ENCODE data around the gene OR14A16.

The OR14A16 gene

DNA sequence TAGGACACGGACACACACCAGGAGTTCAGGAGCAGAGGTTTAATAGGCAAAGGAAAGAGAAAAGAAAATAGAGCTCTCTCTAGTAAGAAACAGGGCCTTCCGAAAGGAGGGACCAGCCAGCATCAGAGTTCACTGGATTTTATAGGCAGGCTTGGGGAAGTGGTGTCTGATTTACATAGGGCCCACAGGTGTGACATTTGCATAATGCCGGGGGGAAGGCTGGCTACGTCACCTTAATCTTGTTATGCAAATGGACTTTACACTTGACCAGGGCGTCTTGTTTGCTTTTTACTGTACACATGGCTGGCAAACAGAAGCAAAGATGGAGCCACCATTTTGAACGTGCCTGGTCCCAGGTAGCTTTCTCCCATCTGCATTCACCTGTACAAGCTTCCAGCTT lies at the start of gene OR14A16:
Gene OR14A16, minus strand, starts transcription at position 97 of the 400 bp plus-strand sequence. CDS start 8,390 bp downstream, outside the sequence.
- H3K4me1 ChIP-seq (ENCODE audit: insufficient read depth, low read length) = peaks cover 5% of the 10 kb centered on the region
- no peaks in the 10 kb centered on the region for H3K36me3 ChIP-seq (ENCODE audit: insufficient read depth, low read length)
- no peak within 1 kb of the TSS for H3K9ac ChIP-seq (ENCODE audit: low read depth, low read length)
- H3K9me3 ChIP-seq (ENCODE audit: control insufficient read depth, insufficient read depth, low read length) = no peaks in the 10 kb centered on the region

DNA sequence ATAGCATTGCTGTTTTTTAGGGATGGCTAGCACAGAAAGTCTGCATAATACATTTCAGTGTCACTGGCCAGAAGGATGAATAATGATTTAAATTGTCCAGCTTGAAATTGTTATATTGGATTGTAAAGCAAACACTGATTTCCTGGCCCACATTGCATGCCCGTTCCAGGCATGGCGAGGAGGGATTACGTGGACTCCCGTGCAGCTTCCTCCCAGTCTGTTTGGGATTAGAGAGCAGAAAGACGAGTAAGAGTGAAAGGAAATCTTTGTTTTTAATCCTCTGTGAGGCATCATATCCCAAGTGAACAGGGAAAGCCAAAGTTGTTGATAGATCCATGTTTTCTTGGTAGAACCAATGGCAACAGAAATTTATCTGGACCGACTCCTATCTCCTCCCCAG lies 41.5 kb upstream of the OR14A16 start:
- H3K36me3 ChIP-seq (ENCODE audit: insufficient read depth, low read length) = no peaks in the 10 kb centered on the region
- H3K9me3 ChIP-seq (ENCODE audit: control insufficient read depth, insufficient read depth, low read length) = no peaks in the 10 kb centered on the region
- no peak overlapping the region for H3K9ac ChIP-seq (ENCODE audit: low read depth, low read length)
- H3K4me1 ChIP-seq (ENCODE audit: insufficient read depth, low read length) = no peaks in the 10 kb centered on the region

DNA sequence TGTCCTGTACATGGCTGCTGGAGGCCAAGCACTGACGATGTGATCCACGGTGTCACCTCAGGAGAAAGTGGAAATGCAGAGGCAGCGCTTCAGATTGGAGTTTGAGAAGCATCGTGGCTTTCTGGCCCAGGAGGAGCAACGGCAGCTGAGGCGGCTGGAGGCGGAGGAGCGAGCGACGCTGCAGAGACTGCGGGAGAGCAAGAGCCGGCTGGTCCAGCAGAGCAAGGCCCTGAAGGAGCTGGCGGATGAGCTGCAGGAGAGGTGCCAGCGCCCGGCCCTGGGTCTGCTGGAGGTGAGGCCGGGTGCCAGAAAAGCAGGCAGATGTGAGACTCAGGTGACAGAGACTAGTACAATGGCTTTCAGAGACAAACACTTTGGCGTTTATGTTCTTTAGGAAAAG lies 40.7 kb upstream of the OR14A16 start:
- Histone ChIP-seq H3K9ac (ENCODE audit: low read depth, low read length) (no peak overlapping the region), H3K4me1 (ENCODE audit: insufficient read depth, low read length) (no peaks in the 10 kb centered on the region), H3K36me3 (ENCODE audit: insufficient read depth, low read length) (no peaks in the 10 kb centered on the region), H3K9me3 (ENCODE audit: control insufficient read depth, insufficient read depth, low read length) (no peaks in the 10 kb centered on the region)

- H3K36me3 ChIP-seq (ENCODE audit: insufficient read depth, low read length) = no peaks in the 10 kb centered on the region
- no peak overlapping the region for H3K9ac ChIP-seq (ENCODE audit: low read depth, low read length)
- no peaks in the 10 kb centered on the region for H3K9me3 ChIP-seq (ENCODE audit: control insufficient read depth, insufficient read depth, low read length)
- no peaks in the 10 kb centered on the region for H3K4me1 ChIP-seq (ENCODE audit: insufficient read depth, low read length)
Observed at GRCh38 chr1:247862756-247863155, 38.8 kb upstream of the OR14A16 start.

GRCh38 chr1:247857985-247858619 lies 34.2 kb upstream of the OR14A16 start:
- no peaks in the 10 kb centered on the region for H3K36me3 ChIP-seq (ENCODE audit: insufficient read depth, low read length)
- peaks cover 2% of the 10 kb centered on the region; the same call in 1 of the 2 replicates for H3K4me1 ChIP-seq (ENCODE audit: insufficient read depth, low read length)
- H3K9ac ChIP-seq (ENCODE audit: low read depth, low read length) = peak overlapping the region; percentile 86
- H3K9me3 ChIP-seq (ENCODE audit: control insufficient read depth, insufficient read depth, low read length) = no peaks in the 10 kb centered on the region

- no peaks in the 10 kb centered on the region for H3K9me3 ChIP-seq (ENCODE audit: control insufficient read depth, insufficient read depth, low read length)
- peaks cover 2% of the 10 kb centered on the region; the same call in 1 of the 2 replicates for H3K4me1 ChIP-seq (ENCODE audit: insufficient read depth, low read length)
- H3K36me3 ChIP-seq (ENCODE audit: insufficient read depth, low read length) = no peaks in the 10 kb centered on the region
- peak within 1 kb of the TSS; percentile 86 for H3K9ac ChIP-seq (ENCODE audit: low read depth, low read length)
Observed at GRCh38 chr1:247857069-247857984, 33.4 kb upstream of the OR14A16 start, which contains the start of gene TRIM58. TRIM58 (plus strand) TSS chr1:247857187; CDS start chr1:247857247, 60 bp downstream.

GRCh38 chr1:247855911-247856310 lies 32.0 kb upstream of the OR14A16 start:
- Histone ChIP-seq H3K9ac (ENCODE audit: low read depth, low read length) (no peak overlapping the region), H3K36me3 (ENCODE audit: insufficient read depth, low read length) (no peaks in the 10 kb centered on the region), H3K9me3 (ENCODE audit: control insufficient read depth, insufficient read depth, low read length) (no peaks in the 10 kb centered on the region), H3K4me1 (ENCODE audit: insufficient read depth, low read length) (peaks cover 2% of the 10 kb centered on the region; the same call in 1 of the 2 replicates)

DNA sequence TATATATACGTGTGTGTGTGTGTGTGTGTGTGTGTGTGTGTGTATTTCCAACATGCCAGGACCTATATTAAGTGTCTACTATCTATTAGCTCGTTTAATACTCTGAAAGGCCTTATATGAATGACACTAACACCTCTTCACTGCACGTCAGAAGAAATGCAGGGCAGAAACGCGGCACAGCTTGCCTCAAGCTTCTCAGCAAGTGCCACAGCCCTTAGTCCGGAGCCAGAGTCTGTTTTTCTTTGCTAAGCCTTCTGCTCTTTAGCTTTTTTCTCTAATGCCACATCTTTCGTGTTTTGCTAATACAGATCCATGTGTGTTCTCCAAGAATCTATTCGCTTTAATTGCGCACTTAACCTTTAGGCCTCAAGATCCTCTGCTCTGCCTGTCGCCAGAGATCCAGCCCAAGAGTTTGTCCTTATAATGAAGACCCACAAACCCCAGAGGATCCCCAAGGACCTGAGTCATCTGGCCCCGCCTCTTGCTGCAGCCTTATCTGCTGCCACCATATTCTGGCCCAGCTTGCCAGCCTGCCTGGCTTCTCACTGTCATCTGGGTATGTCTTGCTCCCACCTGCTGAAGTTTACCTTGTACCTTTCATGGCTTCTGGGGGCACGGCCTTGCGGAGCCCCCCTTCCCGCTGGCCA lies 31.1 kb upstream of the OR14A16 start:
- no peaks in the 10 kb centered on the region for H3K36me3 ChIP-seq (ENCODE audit: insufficient read depth, low read length)
- H3K9ac ChIP-seq (ENCODE audit: low read depth, low read length) = no peak overlapping the region
- H3K4me1 ChIP-seq (ENCODE audit: insufficient read depth, low read length) = peaks cover 2% of the 10 kb centered on the region; the same call in 1 of the 2 replicates
- no peaks in the 10 kb centered on the region for H3K9me3 ChIP-seq (ENCODE audit: control insufficient read depth, insufficient read depth, low read length)

DNA sequence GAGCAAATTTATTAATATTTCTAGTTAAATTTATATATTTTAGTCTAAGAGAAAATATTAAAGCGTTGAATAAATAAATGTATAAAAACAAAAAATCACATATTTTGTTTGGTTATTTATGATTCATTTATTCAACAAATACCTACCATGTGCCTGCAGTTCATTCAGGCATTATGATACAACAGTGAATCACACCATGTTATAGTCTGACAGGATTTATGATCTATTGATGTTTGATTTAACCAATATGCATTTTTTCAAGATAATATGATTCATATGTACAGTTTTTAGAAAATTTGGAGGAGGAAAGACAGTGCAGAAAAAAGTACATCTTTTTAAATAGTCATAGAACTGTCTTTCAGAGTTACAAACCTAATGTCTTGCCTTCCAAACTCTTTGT lies 25.7 kb upstream of the OR14A16 start:
- Histone ChIP-seq H3K9ac (ENCODE audit: low read depth, low read length) (no peak overlapping the region), H3K36me3 (ENCODE audit: insufficient read depth, low read length) (no peaks in the 10 kb centered on the region), H3K9me3 (ENCODE audit: control insufficient read depth, insufficient read depth, low read length) (no peaks in the 10 kb centered on the region), H3K4me1 (ENCODE audit: insufficient read depth, low read length) (0 out of 2 replicates have a peak, but pooled peaks cover 2% of the 10 kb centered on the region)

GRCh38 chr1:247848346-247848745 lies 24.4 kb upstream of the OR14A16 start:
- Histone ChIP-seq H3K36me3 (ENCODE audit: insufficient read depth, low read length) (no peaks in the 10 kb centered on the region), H3K9me3 (ENCODE audit: control insufficient read depth, insufficient read depth, low read length) (no peaks in the 10 kb centered on the region)

DNA sequence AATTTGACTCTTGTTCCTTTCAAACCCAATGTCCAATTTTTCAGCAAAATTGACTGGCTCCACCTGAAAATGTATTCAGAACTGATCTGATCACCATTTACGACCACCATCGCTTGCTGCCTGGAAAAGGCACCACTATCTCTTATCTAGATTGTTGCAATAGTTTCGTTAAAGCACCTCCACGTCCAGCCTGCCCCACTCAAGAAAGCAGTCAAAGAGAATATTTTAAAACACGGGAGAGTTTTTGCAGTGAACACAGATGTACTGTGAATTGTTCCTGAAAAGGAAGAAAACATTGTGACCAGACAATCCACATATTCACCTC lies 21.7 kb upstream of the OR14A16 start:
- Histone ChIP-seq H3K9me3 (ENCODE audit: control insufficient read depth, insufficient read depth, low read length) (no peaks in the 10 kb centered on the region), H3K9ac (ENCODE audit: low read depth, low read length) (no peak overlapping the region), H3K4me1 (ENCODE audit: insufficient read depth, low read length) (peaks cover 9% of the 10 kb centered on the region; the same call in 1 of the 2 replicates), H3K36me3 (ENCODE audit: insufficient read depth, low read length) (no peaks in the 10 kb centered on the region)

More at GRCh38 chr1:247848346-247848745, 24.4 kb upstream of the OR14A16 start:
- Histone ChIP-seq H3K9ac (ENCODE audit: low read depth, low read length) (no peak overlapping the region), H3K4me1 (ENCODE audit: insufficient read depth, low read length) (peaks cover 9% of the 10 kb centered on the region; the same call in 1 of the 2 replicates)

DNA sequence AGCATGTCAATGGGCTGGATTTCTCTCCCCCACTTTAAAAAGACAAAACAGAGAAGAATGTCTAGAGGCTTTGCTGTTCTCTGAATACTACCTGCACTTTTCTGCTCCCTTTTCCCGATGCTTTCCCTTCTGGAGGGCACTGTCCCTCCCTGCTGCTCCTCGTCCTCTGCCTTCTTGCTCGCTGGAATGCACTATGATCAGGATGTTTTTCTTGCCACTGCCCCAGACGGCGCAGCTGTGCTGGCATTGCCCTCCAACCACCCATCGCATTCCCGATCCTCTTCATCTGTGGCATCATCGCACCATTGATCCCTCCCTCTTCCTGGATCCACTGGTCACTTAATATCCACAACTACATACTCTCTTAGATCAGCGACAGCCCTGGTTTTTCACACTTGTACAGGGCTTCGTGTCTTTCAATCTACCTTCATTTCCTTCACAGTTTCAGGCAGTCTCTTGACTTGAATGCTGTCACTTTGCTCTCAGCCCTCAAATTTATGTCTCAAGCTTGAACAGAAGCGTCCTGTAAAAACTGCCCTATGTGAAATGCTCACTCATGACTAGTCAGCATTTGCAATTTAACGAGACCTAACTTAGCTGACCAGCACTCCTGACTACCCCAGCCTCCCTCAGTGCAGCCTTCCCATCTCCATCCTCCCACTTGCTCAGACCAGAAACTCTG lies 21.2 kb upstream of the OR14A16 start:
- Histone ChIP-seq H3K36me3 (ENCODE audit: insufficient read depth, low read length) (no peaks in the 10 kb centered on the region), H3K9me3 (ENCODE audit: control insufficient read depth, insufficient read depth, low read length) (no peaks in the 10 kb centered on the region), H3K4me1 (ENCODE audit: insufficient read depth, low read length) (peaks cover 9% of the 10 kb centered on the region; the same call in 1 of the 2 replicates), H3K9ac (ENCODE audit: low read depth, low read length) (no peak overlapping the region)

DNA sequence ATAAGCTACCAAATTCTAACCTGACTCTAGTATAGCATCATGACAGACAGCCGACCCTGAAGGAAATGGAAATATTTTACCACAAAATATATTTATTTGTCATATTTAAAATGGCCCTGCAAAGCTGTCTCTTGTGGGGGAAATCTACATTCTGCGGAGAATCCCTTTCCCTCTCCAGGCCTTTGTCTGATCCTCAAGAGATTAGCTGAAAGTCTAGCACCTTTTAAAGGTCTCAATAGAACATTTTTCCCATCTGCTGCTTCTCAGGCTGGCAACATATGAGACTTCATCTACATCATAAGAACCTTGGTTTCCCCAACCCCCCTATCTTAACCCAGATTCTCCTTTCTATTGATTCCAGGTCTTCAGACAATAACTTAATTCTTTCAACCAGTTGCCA lies 19.5 kb upstream of the OR14A16 start:
- Histone ChIP-seq H3K9me3 (ENCODE audit: control insufficient read depth, insufficient read depth, low read length) (no peaks in the 10 kb centered on the region), H3K36me3 (ENCODE audit: insufficient read depth, low read length) (no peaks in the 10 kb centered on the region), H3K4me1 (ENCODE audit: insufficient read depth, low read length) (peaks cover 9% of the 10 kb centered on the region; the same call in 1 of the 2 replicates), H3K9ac (ENCODE audit: low read depth, low read length) (no peak overlapping the region)

DNA sequence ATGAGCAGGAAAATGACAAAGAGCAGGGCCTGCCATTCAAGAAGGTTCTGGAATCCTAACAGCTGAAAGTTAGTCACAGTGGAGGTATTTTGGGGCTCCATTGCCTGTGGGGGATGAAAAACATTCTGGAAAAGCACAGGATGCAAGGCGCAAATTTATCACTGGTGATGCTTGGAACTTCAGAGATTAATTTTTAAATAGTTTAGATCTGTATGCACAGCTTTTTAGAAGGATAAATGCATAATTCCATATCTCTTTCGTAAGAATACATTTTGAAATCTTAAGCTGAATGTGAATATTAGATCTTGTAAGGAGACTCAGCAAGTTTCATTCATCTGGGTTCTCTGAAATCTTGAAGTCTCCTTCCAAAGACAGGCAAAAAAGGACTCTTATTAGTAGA lies 17.9 kb upstream of the OR14A16 start, which contains the start of gene OR11L1:
Gene OR11L1, minus strand, starts transcription at position 101 of the 400 bp plus-strand sequence. Its CDS starts 0 bp downstream, at position 101.
- Histone ChIP-seq H3K9ac (ENCODE audit: low read depth, low read length) (no peak within 1 kb of the TSS), H3K4me1 (ENCODE audit: insufficient read depth, low read length) (peaks cover 9% of the 10 kb centered on the region; the same call in 1 of the 2 replicates), H3K9me3 (ENCODE audit: control insufficient read depth, insufficient read depth, low read length) (no peaks in the 10 kb centered on the region), H3K36me3 (ENCODE audit: insufficient read depth, low read length) (no peaks in the 10 kb centered on the region)
